Panc1 (cell line): Measurements from ENCODE around the gene KIAA0232. TPM values are rescaled to one million over a fixed set of nuclear protein-coding genes. Genes with fewer than 3 reads are reported as not detected.
"Not testable (repeated sequence)": the region's sequence is repeated elsewhere in the genome, so short reads cannot be mapped to it uniquely, and the experiment has no call there.

Experiments
- ATAC-seq: fragments of 200-7000 bp; cut with Tn5 transposase; 2 replicates; pipeline ENCODE4 v1.9.1; 2020; ENCODE audit warnings: mild to moderate bottlenecking, moderate library complexity
- BruUV-seq: library from RNA; stranded (reverse); fragments of 400-500 nt; replicated peaks from 2 replicates; lab custom pipeline; 2021; lab: Mats Ljungman, UMichigan
- CTCF ChIA-PET: fragments of 300-600 bp; sonication (Branson Sonifier 250); formaldehyde crosslinking; loops from one replicate; lab custom pipeline; 2022; ENCODE audit warnings: antibody characterized with exemption; lab: Charles Lee
- POLR2A ChIA-PET: fragments of 300-600 bp; sonication (Branson Sonifier 250); formaldehyde crosslinking; loops from one replicate; lab custom pipeline; 2022; ENCODE audit warnings: antibody characterized with exemption; lab: Charles Lee
- DNase-seq: peaks from one replicate; pipeline ENCODE4 v3.0.0-alpha.2; 2010; ENCODE audit warnings: low read depth, low spot score
- H3K27ac ChIP-seq: 2 replicates; pipeline ENCODE4 v1.5.1; 2011; ENCODE audit warnings: mild to moderate bottlenecking, low read length, inconsistent platforms
- H3K27me3 ChIP-seq: fragments of 200-500 bp; sonication (Bioruptor generic); 2 replicates; pipeline ENCODE4 v1.6.0; 2014; ENCODE audit warnings: low read length, inconsistent platforms; ENCODE audit not compliant: control insufficient read depth, insufficient read depth
- H3K36me3 ChIP-seq: fragments of 200-500 bp; sonication (Bioruptor generic); 2 replicates; pipeline ENCODE4 v1.5.1; 2014; ENCODE audit warnings: inconsistent platforms, mild to moderate bottlenecking, low read length, moderate library complexity; ENCODE audit not compliant: control insufficient read depth, insufficient read depth
- H3K4me1 ChIP-seq: 2 replicates; pipeline ENCODE4 v1.5.1; 2011; ENCODE audit warnings: inconsistent platforms, mild to moderate bottlenecking, low read length, moderate library complexity; ENCODE audit not compliant: control insufficient read depth, insufficient read depth
- H3K4me3 ChIP-seq, 2 experiments: 2 replicates each; pipeline ENCODE4 v1.5.1; 2011 to 2012; ENCODE audit warnings: low read depth in 2 of 2, low read length in 2 of 2, mild to moderate bottlenecking in 2 of 2, inconsistent platforms in 1 of 2, moderate library complexity in 1 of 2
- H3K9me3 ChIP-seq: fragments of 200-500 bp; sonication (Bioruptor generic); 2 replicates; pipeline ENCODE4 v1.5.1; 2014; ENCODE audit warnings: low read depth, mild to moderate bottlenecking, inconsistent platforms, low read length, moderate library complexity; ENCODE audit not compliant: control insufficient read depth, insufficient read depth
- CTCF ChIP-seq: fragments of 450-650 bp; IDR thresholded peaks from 2 replicates; pipeline ENCODE4 v1.5.1; 2017; ENCODE audit warnings: mild to moderate bottlenecking
- POLR2AphosphoS5 ChIP-seq: IDR thresholded peaks from 2 replicates; pipeline ENCODE4 v1.6.1; 2012; ENCODE audit warnings: mild to moderate bottlenecking, low read depth, low read length, moderate library complexity
- REST ChIP-seq, 2 experiments: IDR thresholded peaks; 2 replicates each; pipeline ENCODE4 v1.6.1; 2011 to 2012; ENCODE audit warnings: low read depth in 2 of 2, control low read depth in 1 of 2, low read length in 1 of 2, mild to moderate bottlenecking in 1 of 2, moderate library complexity in 1 of 2; ENCODE audit not compliant: insufficient read depth in 1 of 2
- SIN3A ChIP-seq: IDR thresholded peaks from 2 replicates; pipeline ENCODE4 v1.6.1; 2012; ENCODE audit warnings: low read depth, mild to moderate bottlenecking, low read length, moderate library complexity, borderline replicate concordance; ENCODE audit not compliant: insufficient read depth
- TCF7L2 ChIP-seq: IDR thresholded peaks from 2 replicates; pipeline ENCODE4 v1.6.1; 2011; ENCODE audit warnings: mild to moderate bottlenecking, low read depth, low read length, inconsistent platforms
- in situ Hi-C: cut with HindIII; loops from 2 replicates; pipeline ENCODE4 v1.10.0; 2016; ENCODE audit warnings: low sequenced_read_pairs, low pct_unique_long_range_greater_than_20kb
- intact Hi-C: fragments of 100-400 bp; cut with micrococcal nuclease; formaldehyde crosslinking; loops from one replicate; pipeline ENCODE4 v1.10.0; 2022; ENCODE audit not compliant: unreplicated experiment
- total RNA-seq: library from RNA; stranded (reverse); gene quantifications from one replicate; pipeline ENCODE4 v1.2.1, GENCODE V29; 2021; ENCODE audit not compliant: unreplicated experiment

The KIAA0232 gene
- total RNA-seq, 1 experiment from 2014 or later = 20.2 TPM

- ChIA-PET POLR2A (no interaction called here), CTCF (interaction anchor here (0.6 kb wide), 1 partner anchor 914 kb away, joined by 3 read pairs; no protein-coding TSS in a partner anchor)
- in situ Hi-C loops = no loop called here
- DNase-seq = no peak
- Histone ChIP-seq H3K36me3 (no peaks in the 10 kb centered on the region; the same call in 1 of the 2 replicates), H3K4me1 (no peaks in the 10 kb centered on the region), H3K27ac (no peak overlapping the region), H3K4me3 (no peak overlapping the region), H3K27me3 (no peaks in the 10 kb centered on the region), H3K9me3 (no peaks in the 10 kb centered on the region)
- no TSS peak for BruUV-seq
- no peak for TF ChIP-seq SIN3A
- no peak for TF ChIP-seq POLR2AphosphoS5
- TF ChIP-seq REST (IDR thresholded peaks at IDR 0.05; ENCODE audit: insufficient read depth in 1 of 2, low read depth in 2 of 2, low read length in 1 of 2) = no peak
- TF ChIP-seq CTCF = no peak
- TF ChIP-seq TCF7L2 = no peak
- ATAC-seq = no peak
- intact Hi-C loops = no loop called here
Measured at GRCh38 chr4:6795821-6796220, 13.3 kb downstream of the KIAA0232 start.

- ATAC-seq, in situ Hi-C loops, DNase-seq, H3K27ac ChIP-seq, POLR2A ChIA-PET, H3K4me3 ChIP-seq, H3K36me3 ChIP-seq, H3K27me3 ChIP-seq, intact Hi-C loops, BruUV-seq, CTCF ChIA-PET, H3K9me3 ChIP-seq, H3K4me1 ChIP-seq: not testable (repeated sequence)
Measured at GRCh38 chr4:6797368-6797767, 14.8 kb downstream of the KIAA0232 start.

GRCh38 chr4:6799091-6799490 is 16.6 kb downstream of the KIAA0232 start:
- CTCF ChIA-PET = no interaction called here

More at GRCh38 chr4:6799091-6799490, 16.6 kb downstream of the KIAA0232 start:
- H3K4me1 ChIP-seq = no peaks in the 10 kb centered on the region
- intact Hi-C loops (no loop called here), in situ Hi-C loops (no loop called here)
- H3K27me3 ChIP-seq = no peaks in the 10 kb centered on the region
- ATAC-seq (no peak), DNase-seq (no peak)
- H3K36me3 ChIP-seq = no peaks in the 10 kb centered on the region
- TF ChIP-seq CTCF (no peak), SIN3A (no peak), POLR2AphosphoS5 (no peak), REST (IDR thresholded peaks at IDR 0.05; ENCODE audit: insufficient read depth in 1 of 2, low read depth in 2 of 2, low read length in 1 of 2) (no peak), TCF7L2 (no peak)
- no peak overlapping the region for H3K27ac ChIP-seq
- H3K9me3 ChIP-seq = no peaks in the 10 kb centered on the region
- POLR2A ChIA-PET = no interaction called here
- H3K4me3 ChIP-seq = no peak overlapping the region
- no TSS peak for BruUV-seq
